Testis (tissue), 2 donors: Measurements from ENCODE around the gene PIK3AP1.

Experiments used
- CTCF ChIP-seq, 3 experiments: fragments of 450-650 bp in 2 of 3; fragments of 200-600 bp in 1 of 3; sonication (generic) in 1 of 3; IDR thresholded peaks; one replicate each; pipeline ENCODE4 v1.5.1; 2016 to 2019; ENCODE audit warnings: antibody characterized with exemption in 3 of 3, mild to moderate bottlenecking in 2 of 3, moderate library complexity in 1 of 3
- POLR2A ChIP-seq: fragments of 450-650 bp; IDR thresholded peaks from one replicate; pipeline ENCODE4 v1.6.1; 2017; ENCODE audit warnings: antibody characterized with exemption, mild to moderate bottlenecking, moderate library complexity

GRCh38 chr10:96691761-96692160 is 28.6 kb downstream of the PIK3AP1 start:
- no peak for TF ChIP-seq CTCF (IDR thresholded peaks at IDR 0.05)
- TF ChIP-seq POLR2A, result no peak
